ENCODE data around the gene ITGAE. TPM values are rescaled to one million over a fixed set of nuclear protein-coding genes. Genes with fewer than 3 reads are reported as not detected.

The ITGAE gene
- total RNA-seq, 2 donors from 2014 or later, result 9.1 to 12.9 TPM

- Histone ChIP-seq H3K9me3 (no peaks in the 10 kb centered on the region), H3K27ac (peak overlapping the region in 3 of 4 donors; percentile 5 to 75 (median 34))
- WGBS, 2 donors, result 50 to 67% methylated on average over 15 to 16 of the region's 19 CpGs
Observed at GRCh38 chr17:3802461-3803307, 1.7 kb upstream of the ITGAE start.

DNA sequence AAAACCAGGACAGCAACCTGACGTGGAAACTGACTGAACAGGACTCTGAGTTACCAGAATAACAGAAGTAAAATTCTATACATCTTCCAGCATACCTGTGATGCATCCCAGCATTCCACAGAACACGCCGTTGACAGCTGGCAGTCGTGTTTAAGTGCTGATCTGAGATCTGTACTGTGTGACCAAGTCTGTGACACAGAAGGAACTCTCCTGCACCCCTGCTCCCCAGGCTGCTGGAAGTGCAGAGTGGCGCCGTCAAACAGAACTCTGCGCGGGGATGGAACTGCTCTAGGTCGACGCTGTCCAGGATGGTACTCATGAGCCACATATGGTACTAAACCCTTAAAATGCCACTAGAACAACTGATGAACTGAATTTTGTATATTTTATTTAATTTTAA is 804 bp upstream of the ITGAE start:
- Histone ChIP-seq H3K4me1 (peaks cover 12% of the 10 kb centered on the region), H3K36me3 (replicated peaks in 1 of 2; ENCODE audit: insufficient read depth in 1 of 2, low read depth in 2 of 2) (peaks cover 0 to under 1% of the 10 kb centered on the region in 2 donors), H3K27me3 (no peaks in the 10 kb centered on the region), H3K9me3 (no peaks in the 10 kb centered on the region), H3K4me3 (no peak overlapping the region), H3K27ac (peak overlapping the region in 1 of 4 donors; percentile 75)
- intact Hi-C loops (cut with DNase I), result no loop called here
- ATAC-seq (no peak), DNase-seq (no peak)
- WGBS, 2 donors, result 88 to 91% methylated on average over 10 of the region's 10 CpGs
- TF ChIP-seq, protein P1, sequence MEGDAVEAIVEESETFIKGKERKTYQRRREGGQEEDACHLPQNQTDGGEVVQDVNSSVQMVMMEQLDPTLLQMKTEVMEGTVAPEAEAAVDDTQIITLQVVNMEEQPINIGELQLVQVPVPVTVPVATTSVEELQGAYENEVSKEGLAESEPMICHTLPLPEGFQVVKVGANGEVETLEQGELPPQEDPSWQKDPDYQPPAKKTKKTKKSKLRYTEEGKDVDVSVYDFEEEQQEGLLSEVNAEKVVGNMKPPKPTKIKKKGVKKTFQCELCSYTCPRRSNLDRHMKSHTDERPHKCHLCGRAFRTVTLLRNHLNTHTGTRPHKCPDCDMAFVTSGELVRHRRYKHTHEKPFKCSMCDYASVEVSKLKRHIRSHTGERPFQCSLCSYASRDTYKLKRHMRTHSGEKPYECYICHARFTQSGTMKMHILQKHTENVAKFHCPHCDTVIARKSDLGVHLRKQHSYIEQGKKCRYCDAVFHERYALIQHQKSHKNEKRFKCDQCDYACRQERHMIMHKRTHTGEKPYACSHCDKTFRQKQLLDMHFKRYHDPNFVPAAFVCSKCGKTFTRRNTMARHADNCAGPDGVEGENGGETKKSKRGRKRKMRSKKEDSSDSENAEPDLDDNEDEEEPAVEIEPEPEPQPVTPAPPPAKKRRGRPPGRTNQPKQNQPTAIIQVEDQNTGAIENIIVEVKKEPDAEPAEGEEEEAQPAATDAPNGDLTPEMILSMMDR (IDR thresholded peaks at IDR 0.05), result no peak
- TF ChIP-seq POLR2A (IDR thresholded peaks at IDR 0.05), result no peak

More at GRCh38 chr17:3802461-3803307, 1.7 kb upstream of the ITGAE start:
- H3K4me1 ChIP-seq, result peaks cover 12% of the 10 kb centered on the region
- ATAC-seq (peak; percentile 41), DNase-seq (peak in 3 of 4 donors; percentile 38 to 67 (median 50))
- H3K4me3 ChIP-seq, result no peak overlapping the region
- no peaks in the 10 kb centered on the region for H3K27me3 ChIP-seq
- peaks cover 0 to 6% of the 10 kb centered on the region in 2 donors for H3K36me3 ChIP-seq (replicated peaks in 1 of 2; ENCODE audit: insufficient read depth in 1 of 2, low read depth in 2 of 2)
- TF ChIP-seq, protein P1 (IDR thresholded peaks at IDR 0.05), result no peak
- no peak for TF ChIP-seq POLR2A (IDR thresholded peaks at IDR 0.05)
- intact Hi-C loops (cut with DNase I), result no loop called here

GRCh38 chr17:3801347-3801746 is 359 bp upstream of the ITGAE start:
- no peaks in the 10 kb centered on the region for H3K36me3 ChIP-seq (replicated peaks in 1 of 2; ENCODE audit: insufficient read depth in 1 of 2, low read depth in 2 of 2)
- no peak overlapping the region for H3K27ac ChIP-seq
- peaks cover 12% of the 10 kb centered on the region for H3K4me1 ChIP-seq
- TF ChIP-seq, protein P1 (IDR thresholded peaks at IDR 0.05), result no peak
- no peak for TF ChIP-seq POLR2A (IDR thresholded peaks at IDR 0.05)
- DNase-seq (no peak), ATAC-seq (no peak)
- intact Hi-C loops (cut with DNase I), result no loop called here
- WGBS, 2 donors, result 81 to 86% methylated on average over 3 to 7 of the region's 7 CpGs
- no peaks in the 10 kb centered on the region for H3K27me3 ChIP-seq
- H3K9me3 ChIP-seq, result no peaks in the 10 kb centered on the region
- H3K4me3 ChIP-seq, result no peak overlapping the region

DNA sequence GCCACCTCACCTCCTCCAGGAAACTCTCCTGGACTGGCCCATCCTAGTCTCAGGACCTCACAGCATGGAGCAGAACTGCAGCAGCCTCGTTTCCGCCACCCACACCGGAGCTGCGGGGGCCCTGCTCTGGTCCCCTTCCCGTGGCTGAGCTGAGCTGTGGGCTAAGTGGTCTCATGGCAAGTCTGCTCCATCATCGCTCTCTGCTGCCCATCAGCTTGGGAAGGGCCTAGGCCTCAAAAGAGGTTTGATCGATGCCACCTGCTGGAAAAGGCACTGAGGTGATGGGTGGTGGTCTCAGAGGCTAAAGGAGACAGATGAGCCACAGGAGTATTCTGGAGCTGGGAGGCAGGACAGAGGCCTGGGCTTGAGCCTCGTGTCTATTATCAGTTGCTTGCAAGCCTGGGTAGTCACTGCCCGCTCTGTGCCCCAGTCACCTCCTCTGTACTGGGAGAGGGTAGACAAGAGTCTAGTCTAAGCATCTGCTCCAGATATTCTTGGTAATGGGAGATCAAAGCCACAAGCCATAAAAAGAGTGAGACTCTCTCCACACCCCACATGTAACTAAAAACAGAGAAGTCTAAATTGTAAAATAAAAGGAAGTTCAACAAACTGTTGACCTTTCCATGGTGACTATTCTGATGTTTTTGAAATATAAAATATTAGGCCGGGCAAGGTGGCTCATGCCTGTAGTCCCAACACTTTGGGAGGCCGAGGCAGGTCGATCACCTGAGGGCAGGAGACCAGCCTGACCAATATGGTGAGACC is 1.6 kb downstream of the ITGAE start:
- Histone ChIP-seq H3K36me3 (replicated peaks in 1 of 2; ENCODE audit: insufficient read depth in 1 of 2, low read depth in 2 of 2) (no peaks in the 10 kb centered on the region), H3K9me3 (no peaks in the 10 kb centered on the region), H3K27ac (no peak overlapping the region), H3K4me1 (peaks cover 12% of the 10 kb centered on the region), H3K4me3 (no peak overlapping the region), H3K27me3 (no peaks in the 10 kb centered on the region)
- DNase-seq, result no peak
- intact Hi-C loops (cut with DNase I), result no loop called here
- TF ChIP-seq POLR2A (IDR thresholded peaks at IDR 0.05), result no peak
- TF ChIP-seq, protein P1 (IDR thresholded peaks at IDR 0.05), result no peak
- ATAC-seq, result no peak
- 74 to 79% methylated on average over 9 to 12 of the region's 12 CpGs for WGBS, 2 donors
